ENCODE data around the gene THRA.

DNA sequence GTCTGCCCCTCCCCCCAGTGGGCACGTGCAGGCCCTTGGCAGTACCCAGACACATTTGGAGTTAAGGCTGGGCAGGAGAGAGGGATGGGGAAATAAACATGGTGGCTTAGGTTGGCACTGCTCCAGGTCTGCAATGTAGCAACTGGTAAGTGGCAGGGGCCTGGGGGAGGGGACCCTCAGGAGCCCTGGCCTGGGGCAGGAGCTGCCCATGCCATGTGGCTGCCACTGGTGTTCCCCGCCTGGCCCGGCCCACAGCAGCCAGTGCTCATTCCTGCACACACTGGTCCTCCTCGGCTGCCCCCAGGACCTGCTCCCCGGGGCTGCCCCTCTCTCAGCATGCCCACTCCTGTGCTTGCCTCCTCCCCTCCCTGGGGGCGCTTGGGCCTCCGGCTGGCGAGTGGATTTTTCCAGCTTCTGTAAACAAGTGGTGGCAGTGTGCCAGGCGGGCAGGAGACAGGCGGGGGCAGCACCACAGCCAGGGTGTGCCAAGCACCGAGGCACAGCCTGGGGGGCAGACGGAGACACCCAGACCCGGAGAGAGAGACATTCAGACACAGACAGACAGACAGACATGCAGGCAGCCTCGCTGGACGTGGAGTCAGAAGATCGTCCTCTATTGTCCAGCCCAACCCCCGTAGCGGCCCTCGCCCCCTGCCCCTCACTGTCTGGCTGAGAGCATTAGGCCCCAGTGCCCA, 9.4 kb downstream of the THRA start:
- TF ChIP-seq SUZ12 (IDR thresholded peaks at IDR 0.05) (no peak), SP1 (IDR thresholded peaks at IDR 0.05) (no peak), CTBP1 (IDR thresholded peaks at IDR 0.05; ENCODE audit: borderline replicate concordance) (no peak), BHLHE40 (IDR thresholded peaks at IDR 0.05; ENCODE audit: borderline replicate concordance) (no peak), ARNT (IDR thresholded peaks at IDR 0.05) (no peak), ZNF384 (IDR thresholded peaks at IDR 0.05) (no peak), HDGF (IDR thresholded peaks at IDR 0.05; ENCODE audit: borderline replicate concordance) (no peak), L3MBTL2 (conservative IDR thresholded peaks at IDR 0.05) (no peak), ELF4 (IDR thresholded peaks at IDR 0.05) (no peak)
- TF ChIP-seq, protein P1, sequence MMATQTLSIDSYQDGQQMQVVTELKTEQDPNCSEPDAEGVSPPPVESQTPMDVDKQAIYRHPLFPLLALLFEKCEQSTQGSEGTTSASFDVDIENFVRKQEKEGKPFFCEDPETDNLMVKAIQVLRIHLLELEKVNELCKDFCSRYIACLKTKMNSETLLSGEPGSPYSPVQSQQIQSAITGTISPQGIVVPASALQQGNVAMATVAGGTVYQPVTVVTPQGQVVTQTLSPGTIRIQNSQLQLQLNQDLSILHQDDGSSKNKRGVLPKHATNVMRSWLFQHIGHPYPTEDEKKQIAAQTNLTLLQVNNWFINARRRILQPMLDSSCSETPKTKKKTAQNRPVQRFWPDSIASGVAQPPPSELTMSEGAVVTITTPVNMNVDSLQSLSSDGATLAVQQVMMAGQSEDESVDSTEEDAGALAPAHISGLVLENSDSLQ (IDR thresholded peaks at IDR 0.05), result no peak
